Occipital lobe (tissue), 2 donors: ENCODE measurements around the gene SNX2. TPM values are rescaled to one million over a fixed set of nuclear protein-coding genes. Genes with fewer than 3 reads are reported as not detected.
"Not testable (repeated sequence)": the region's sequence is repeated elsewhere in the genome, so short reads cannot be mapped to it uniquely, and the experiment has no call there.

Experiments used
- DNase-seq: peaks from one replicate; lab custom pipeline; 2025; lab: John Stamatoyannopoulos, UW
- total RNA-seq: library from RNA; depleted of rRNA; stranded (reverse); fragments of >200 nt; gene quantifications from one replicate; pipeline ENCODE4 v1.2.3, GENCODE V29; 2014

The SNX2 gene
- total RNA-seq, 1 donor from 2014 or later: 58.3 TPM

GRCh38 chr5:122844136-122844909 lies 69.4 kb downstream of the SNX2 start:
- no peak for DNase-seq

GRCh38 chr5:122844910-122845228 lies 70.0 kb downstream of the SNX2 start:
- no peak for DNase-seq

- peak; percentile 68 for DNase-seq
Measured at GRCh38 chr5:122845229-122846050, 70.6 kb downstream of the SNX2 start, which contains the start of gene SNX24. TSS of gene SNX24 (plus strand) at chr5:122845613. CDS start at chr5:122845634, 21 bp downstream.

- no peak for DNase-seq
Measured at GRCh38 chr5:122846051-122846550, 71.2 kb downstream of the SNX2 start.

GRCh38 chr5:122847687-122848081 lies 72.8 kb downstream of the SNX2 start:
- no peak for DNase-seq

- DNase-seq: no peak
Measured at GRCh38 chr5:122849771-122850170, 74.9 kb downstream of the SNX2 start.

- not testable (repeated sequence) for DNase-seq
Measured at GRCh38 chr5:122857538-122857937, 82.7 kb downstream of the SNX2 start.

- no peak for DNase-seq
Measured at GRCh38 chr5:122858451-122858850, 83.6 kb downstream of the SNX2 start.

GRCh38 chr5:122863240-122863639 lies 88.4 kb downstream of the SNX2 start:
- no peak for DNase-seq

- no peak for DNase-seq
Measured at GRCh38 chr5:122863721-122864120, 88.8 kb downstream of the SNX2 start.

- no peak for DNase-seq
Measured at GRCh38 chr5:122864400-122864799, 89.5 kb downstream of the SNX2 start.

GRCh38 chr5:122864842-122865241 lies 90.0 kb downstream of the SNX2 start:
- DNase-seq: no peak

GRCh38 chr5:122870219-122870856 lies 95.5 kb downstream of the SNX2 start:
- DNase-seq: no peak

- no peak for DNase-seq
Measured at GRCh38 chr5:122871661-122872060, 96.8 kb downstream of the SNX2 start.

- no peak for DNase-seq
Measured at GRCh38 chr5:122874179-122874875, 99.4 kb downstream of the SNX2 start.

GRCh38 chr5:122877518-122877917 lies 102.6 kb downstream of the SNX2 start:
- DNase-seq: no peak

- DNase-seq: no peak
Measured at GRCh38 chr5:122879076-122879475, 104.2 kb downstream of the SNX2 start.
